ENCODE data around the gene JRKL. TPM values are rescaled to one million over a fixed set of nuclear protein-coding genes. Genes with fewer than 3 reads are reported as not detected.

JRKL gene
- polyA plus RNA-seq, 1 experiment: 11.2 TPM

DNA sequence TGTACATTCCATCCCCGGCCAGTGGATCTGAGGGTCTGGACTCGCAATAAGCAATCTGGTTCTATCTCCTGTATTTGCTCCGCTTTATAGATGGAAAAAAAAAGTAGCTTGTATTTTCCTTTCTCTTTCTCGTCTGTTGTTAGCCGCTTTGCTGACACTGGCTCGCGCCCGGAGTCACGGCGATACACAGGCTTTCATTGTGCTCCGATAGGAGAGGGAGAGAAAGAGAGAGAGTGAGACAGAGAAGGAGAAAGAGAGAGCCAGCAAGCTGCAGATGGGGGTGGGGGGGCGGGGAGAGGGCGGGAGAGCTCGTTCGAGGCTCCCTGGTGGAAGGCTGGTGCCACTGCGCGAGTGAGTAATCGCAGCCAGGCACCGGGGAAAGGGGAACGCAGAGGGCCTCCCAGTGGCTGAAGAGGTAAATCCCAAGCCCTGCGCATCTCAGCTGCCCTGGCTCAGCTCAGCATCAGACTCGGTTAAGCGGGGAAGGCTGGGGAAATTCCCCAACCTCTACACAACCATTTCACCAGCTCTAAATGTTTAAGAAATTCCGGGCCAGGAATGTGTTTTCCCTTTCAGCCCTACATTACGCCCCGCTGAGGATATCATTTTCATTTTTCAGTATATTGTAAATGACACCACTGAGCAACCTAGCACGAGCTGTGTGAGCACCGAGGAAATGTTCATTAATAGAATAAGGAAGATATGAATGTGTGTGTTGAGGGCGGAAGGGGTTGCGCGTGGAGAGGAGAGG, 46.7 kb upstream of the JRKL start, which contains the start of gene MAML2:
Gene MAML2 (minus strand): TSS at position 235 of the 751 bp plus-strand sequence. CDS start 1,300 bp downstream, outside the sequence.
- H3K27me3 ChIP-seq (ENCODE audit: control insufficient read depth, insufficient read depth, low read length): no peaks in the 10 kb centered on the region
- H3K4me3 ChIP-seq (ENCODE audit: low read depth, low read length): peak within 1 kb of the TSS; percentile 81
- TF ChIP-seq, protein P1, sequence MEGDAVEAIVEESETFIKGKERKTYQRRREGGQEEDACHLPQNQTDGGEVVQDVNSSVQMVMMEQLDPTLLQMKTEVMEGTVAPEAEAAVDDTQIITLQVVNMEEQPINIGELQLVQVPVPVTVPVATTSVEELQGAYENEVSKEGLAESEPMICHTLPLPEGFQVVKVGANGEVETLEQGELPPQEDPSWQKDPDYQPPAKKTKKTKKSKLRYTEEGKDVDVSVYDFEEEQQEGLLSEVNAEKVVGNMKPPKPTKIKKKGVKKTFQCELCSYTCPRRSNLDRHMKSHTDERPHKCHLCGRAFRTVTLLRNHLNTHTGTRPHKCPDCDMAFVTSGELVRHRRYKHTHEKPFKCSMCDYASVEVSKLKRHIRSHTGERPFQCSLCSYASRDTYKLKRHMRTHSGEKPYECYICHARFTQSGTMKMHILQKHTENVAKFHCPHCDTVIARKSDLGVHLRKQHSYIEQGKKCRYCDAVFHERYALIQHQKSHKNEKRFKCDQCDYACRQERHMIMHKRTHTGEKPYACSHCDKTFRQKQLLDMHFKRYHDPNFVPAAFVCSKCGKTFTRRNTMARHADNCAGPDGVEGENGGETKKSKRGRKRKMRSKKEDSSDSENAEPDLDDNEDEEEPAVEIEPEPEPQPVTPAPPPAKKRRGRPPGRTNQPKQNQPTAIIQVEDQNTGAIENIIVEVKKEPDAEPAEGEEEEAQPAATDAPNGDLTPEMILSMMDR (IDR thresholded peaks at IDR 0.05; ENCODE audit: low read depth, low read length): peak; percentile 93
- CTCF ChIA-PET: interaction anchor here (0.6 to 4.1 kb wide), 123 partner anchors 9 to 575 kb away, joined by 3 to 63 read pairs (median 5); partner anchors contain the start of genes CCDC82, CEP57 and FAM76B
- H3K9me3 ChIP-seq (ENCODE audit: control insufficient read depth, insufficient read depth, low read length): peaks cover 2% of the 10 kb centered on the region; the same call in 1 of the 2 replicates
- DNase-seq (ENCODE audit: low read depth, low spot score): peak; percentile 89
- peak within 1 kb of the TSS; percentile 40 for H3K27ac ChIP-seq (ENCODE audit: low read depth, low read length)
- POLR2A ChIA-PET: interaction anchor here (0.6 to 2.8 kb wide), 13 partner anchors 36 to 419 kb away, joined by 3 to 8 read pairs (median 5); partner anchors contain the start of genes CCDC82, JRKL and MTMR2

DNA sequence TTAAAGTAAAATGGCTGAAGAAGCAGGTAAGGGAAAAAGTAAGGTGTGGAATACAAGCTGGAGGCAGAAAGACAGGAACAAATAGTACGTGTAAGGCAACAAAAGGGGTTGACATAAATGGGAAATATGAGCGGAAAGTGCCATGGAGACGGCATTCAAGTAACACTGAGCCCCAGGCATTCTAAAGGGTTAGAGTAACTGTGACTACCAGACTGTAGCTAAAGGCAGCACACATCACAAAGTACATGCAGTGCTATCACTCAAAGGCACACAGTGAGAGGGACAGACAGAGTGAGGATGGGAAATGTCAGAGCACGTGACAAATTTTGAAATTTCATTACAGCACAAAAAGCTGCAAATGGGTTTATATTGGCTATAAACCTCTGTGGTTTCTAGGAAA, 33.0 kb upstream of the JRKL start:
- POLR2A ChIA-PET: no interaction called here
- Histone ChIP-seq H3K27ac (ENCODE audit: low read depth, low read length) (no peak overlapping the region), H3K4me3 (ENCODE audit: low read depth, low read length) (no peak overlapping the region), H3K27me3 (ENCODE audit: control insufficient read depth, insufficient read depth, low read length) (no peaks in the 10 kb centered on the region), H3K9me3 (ENCODE audit: control insufficient read depth, insufficient read depth, low read length) (no peaks in the 10 kb centered on the region)
- CTCF ChIA-PET: interaction anchor here (1.9 kb wide), 1 partner anchor 14 kb away, joined by 13 read pairs; the partner anchor contains the start of gene MAML2
- no peak for DNase-seq (ENCODE audit: low read depth, low spot score)
- TF ChIP-seq, protein P1 (IDR thresholded peaks at IDR 0.05; ENCODE audit: low read depth, low read length): no peak

DNA sequence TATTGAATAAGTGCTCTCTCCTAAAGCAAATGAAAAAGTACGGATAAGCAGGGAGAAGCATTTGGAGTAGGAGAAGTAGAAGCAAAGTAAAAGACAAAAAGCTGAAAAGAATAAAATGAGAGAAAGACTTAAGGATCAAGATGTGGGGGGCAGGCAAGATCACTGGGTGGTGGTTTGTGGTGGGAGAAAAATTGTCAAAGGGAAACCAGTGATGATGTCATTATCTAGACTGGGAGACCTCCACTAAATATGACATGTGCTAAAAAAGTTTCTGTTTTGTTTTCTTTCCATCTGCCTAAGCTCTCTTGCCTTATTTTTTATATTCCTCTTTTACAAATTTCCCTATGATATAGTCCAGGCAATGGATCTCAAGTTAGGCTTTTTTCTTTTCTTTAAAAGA, 32.0 kb upstream of the JRKL start:
- CTCF ChIA-PET: interaction anchor here (1.9 kb wide), 1 partner anchor 15 kb away, joined by 13 read pairs; the partner anchor contains the start of gene MAML2
- H3K9me3 ChIP-seq (ENCODE audit: control insufficient read depth, insufficient read depth, low read length): no peaks in the 10 kb centered on the region

DNA sequence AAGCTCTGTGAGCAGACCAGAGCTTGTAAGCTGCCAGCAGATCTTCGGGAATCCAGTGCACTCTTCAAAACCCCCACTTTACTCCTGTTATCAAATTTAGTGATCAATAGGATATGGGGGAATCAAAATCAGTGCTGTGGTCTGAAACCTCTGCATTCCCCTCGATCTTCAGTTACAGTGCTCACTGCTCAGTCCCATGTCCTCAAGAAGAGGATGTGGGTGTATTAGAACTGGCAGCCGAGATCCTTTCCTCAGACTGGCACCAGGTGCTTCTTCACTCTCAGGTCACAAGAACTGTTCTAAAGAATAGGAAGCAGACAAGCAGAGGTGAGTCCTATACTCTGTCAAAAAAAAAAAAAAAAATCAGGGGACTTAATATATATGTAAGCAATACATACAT, 31.5 kb upstream of the JRKL start:
- H3K27ac ChIP-seq (ENCODE audit: low read depth, low read length): no peak overlapping the region
- ChIA-PET CTCF (interaction anchor here (1.9 kb wide), 1 partner anchor 16 kb away, joined by 13 read pairs; the partner anchor contains the start of gene MAML2), POLR2A (no interaction called here)
- H3K4me3 ChIP-seq (ENCODE audit: low read depth, low read length): no peak overlapping the region
- TF ChIP-seq, protein P1 (IDR thresholded peaks at IDR 0.05; ENCODE audit: low read depth, low read length): no peak
- no peaks in the 10 kb centered on the region for H3K9me3 ChIP-seq (ENCODE audit: control insufficient read depth, insufficient read depth, low read length)
- no peak for DNase-seq (ENCODE audit: low read depth, low spot score)
- no peaks in the 10 kb centered on the region for H3K27me3 ChIP-seq (ENCODE audit: control insufficient read depth, insufficient read depth, low read length)

More for the DNA sequence above, 32.0 kb upstream of the JRKL start:
- POLR2A ChIA-PET: no interaction called here
- TF ChIP-seq, protein P1 (IDR thresholded peaks at IDR 0.05; ENCODE audit: low read depth, low read length): no peak
- Histone ChIP-seq H3K4me3 (ENCODE audit: low read depth, low read length) (no peak overlapping the region), H3K27me3 (ENCODE audit: control insufficient read depth, insufficient read depth, low read length) (no peaks in the 10 kb centered on the region), H3K27ac (ENCODE audit: low read depth, low read length) (no peak overlapping the region)
- DNase-seq (ENCODE audit: low read depth, low spot score): no peak

DNA sequence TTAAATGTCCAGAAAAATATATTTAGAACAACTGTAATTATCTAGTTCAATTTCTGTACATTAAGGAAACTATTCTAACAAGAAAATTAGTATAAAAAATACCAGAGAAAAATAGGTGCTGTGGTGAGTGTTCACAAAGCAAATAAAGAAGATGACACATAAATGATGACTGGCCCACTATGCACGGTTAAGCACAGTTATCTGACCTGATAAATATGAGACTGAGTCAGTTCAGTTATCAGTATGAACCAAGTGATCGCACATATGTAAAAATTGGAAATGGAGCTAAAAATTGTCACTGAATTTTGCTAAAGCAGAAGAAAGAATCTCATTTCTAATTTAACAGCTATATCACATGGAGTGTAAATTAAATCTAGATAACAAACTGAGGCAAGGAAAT, 28.0 kb upstream of the JRKL start:
- Histone ChIP-seq H3K4me3 (ENCODE audit: low read depth, low read length) (no peak overlapping the region), H3K27ac (ENCODE audit: low read depth, low read length) (no peak overlapping the region), H3K27me3 (ENCODE audit: control insufficient read depth, insufficient read depth, low read length) (no peaks in the 10 kb centered on the region), H3K9me3 (ENCODE audit: control insufficient read depth, insufficient read depth, low read length) (no peaks in the 10 kb centered on the region)
- TF ChIP-seq, protein P1 (IDR thresholded peaks at IDR 0.05; ENCODE audit: low read depth, low read length): no peak
- no peak for DNase-seq (ENCODE audit: low read depth, low spot score)
- ChIA-PET POLR2A (no interaction called here), CTCF (no interaction called here)

Measured in AG04450 (cell line).